ENCODE results near the gene DUT. TPM values are rescaled to one million over a fixed set of nuclear protein-coding genes. Genes with fewer than 3 reads are reported as not detected.

DUT gene
- total and polyA plus RNA-seq, 2 experiments from 2014 or later = 78.0 to 149 TPM

GRCh38 chr15:48330105-48330785 is 984 bp upstream of the DUT start:
- H3K9ac ChIP-seq = peak overlapping the region; percentile 96
- peak overlapping the region; percentile 84 for H2AFZ ChIP-seq
- in situ Hi-C loops (cut with MboI) = no loop called here
- WGBS, 2 experiments (ENCODE audit: low coverage in 1 of 2, low lambda C conversion rate in 2 of 2, missing lambda C conversion rate in 2 of 2) = 13 to 15% methylated on average over 11 of the region's 11 CpGs
- no peaks in the 10 kb centered on the region for H3K9me3 ChIP-seq (ENCODE audit: low read depth)
- no peaks in the 10 kb centered on the region for H3K9me2 ChIP-seq (ENCODE audit: insufficient read depth)
- peak overlapping the region; percentile 92 for H3K4me2 ChIP-seq (ENCODE audit: unreplicated experiment)
- H3K4me3 ChIP-seq = peak overlapping the region; percentile 91
- peaks cover 27% of the 10 kb centered on the region for H3K79me2 ChIP-seq (ENCODE audit: insufficient read depth)
- peaks cover 6% of the 10 kb centered on the region; the same call in 1 of the 2 replicates for H3F3A ChIP-seq (ENCODE audit: insufficient read depth)
- H3K4me1 ChIP-seq (ENCODE audit: insufficient read depth) = peaks cover 11% of the 10 kb centered on the region; the same call in 1 of the 2 replicates
- TF ChIP-seq EZH2phosphoT487 (IDR thresholded peaks at IDR 0.05; ENCODE audit: insufficient read depth, low read depth) (no peak), EZH2 (IDR thresholded peaks at IDR 0.05; ENCODE audit: insufficient read depth, poor library complexity, severe bottlenecking) (no peak)
- no peaks in the 10 kb centered on the region for H3K36me3 ChIP-seq (ENCODE audit: low read depth)
- H4K20me1 ChIP-seq (ENCODE audit: insufficient read depth) = no peaks in the 10 kb centered on the region
- peak; percentile 46 for DNase-seq
- peak overlapping the region; percentile 90 for H3K27ac ChIP-seq
- H3K27me3 ChIP-seq (replicated peaks; ENCODE audit: insufficient read depth) = no peaks in the 10 kb centered on the region

GRCh38 chr15:48331796-48332641 is 790 bp downstream of the DUT start:
- Histone ChIP-seq H3K36me3 (ENCODE audit: low read depth) (peaks cover 6% of the 10 kb centered on the region), H3K9me3 (ENCODE audit: low read depth) (no peaks in the 10 kb centered on the region), H2AFZ (peak overlapping the region; percentile 84; the same call in 1 of the 2 replicates), H4K20me1 (ENCODE audit: insufficient read depth) (no peaks in the 10 kb centered on the region), H3K27me3 (replicated peaks; ENCODE audit: insufficient read depth) (no peaks in the 10 kb centered on the region), H3K27ac (peak overlapping the region; percentile 90), H3K4me2 (ENCODE audit: unreplicated experiment) (peak overlapping the region; percentile 94), H3K9ac (peak overlapping the region; percentile 96), H3K9me2 (ENCODE audit: insufficient read depth) (no peaks in the 10 kb centered on the region), H3K79me2 (ENCODE audit: insufficient read depth) (peaks cover 27% of the 10 kb centered on the region), H3K4me1 (ENCODE audit: insufficient read depth) (peaks cover 11% of the 10 kb centered on the region; the same call in 1 of the 2 replicates), H3K4me3 (peak overlapping the region; percentile 91), H3F3A (ENCODE audit: insufficient read depth) (peaks cover 6% of the 10 kb centered on the region; the same call in 1 of the 2 replicates)
- WGBS, 2 experiments (ENCODE audit: low coverage in 1 of 2, low lambda C conversion rate in 2 of 2, missing lambda C conversion rate in 2 of 2) = 2% methylated on average over 45 to 57 of the region's 64 CpGs
- TF ChIP-seq EZH2 (IDR thresholded peaks at IDR 0.05; ENCODE audit: insufficient read depth, poor library complexity, severe bottlenecking) (no peak), EZH2phosphoT487 (IDR thresholded peaks at IDR 0.05; ENCODE audit: insufficient read depth, low read depth) (no peak)
- DNase-seq = peak; percentile 74
- in situ Hi-C loops (cut with MboI) = no loop called here

- Histone ChIP-seq H4K20me1 (ENCODE audit: insufficient read depth) (no peaks in the 10 kb centered on the region), H2AFZ (0 out of 2 replicates have a peak overlapping the region, but pooled peaks have one; percentile 40), H3F3A (ENCODE audit: insufficient read depth) (peaks cover 6% of the 10 kb centered on the region; the same call in 1 of the 2 replicates), H3K9me3 (ENCODE audit: low read depth) (no peaks in the 10 kb centered on the region), H3K4me1 (ENCODE audit: insufficient read depth) (peaks cover 11% of the 10 kb centered on the region; the same call in 1 of the 2 replicates), H3K27ac (no peak overlapping the region), H3K27me3 (replicated peaks; ENCODE audit: insufficient read depth) (no peaks in the 10 kb centered on the region), H3K9me2 (ENCODE audit: insufficient read depth) (no peaks in the 10 kb centered on the region), H3K4me2 (ENCODE audit: unreplicated experiment) (peak overlapping the region; percentile 94), H3K79me2 (ENCODE audit: insufficient read depth) (peaks cover 27% of the 10 kb centered on the region), H3K9ac (peak overlapping the region; percentile 96), H3K36me3 (ENCODE audit: low read depth) (peaks cover 6% of the 10 kb centered on the region), H3K4me3 (peak overlapping the region; percentile 91)
- in situ Hi-C loops (cut with MboI) = no loop called here
- no peak for DNase-seq
- no peak for TF ChIP-seq EZH2 (IDR thresholded peaks at IDR 0.05; ENCODE audit: insufficient read depth, poor library complexity, severe bottlenecking)
- no peak for TF ChIP-seq EZH2phosphoT487 (IDR thresholded peaks at IDR 0.05; ENCODE audit: insufficient read depth, low read depth)
- WGBS, 2 experiments (ENCODE audit: low coverage in 1 of 2, low lambda C conversion rate in 2 of 2, missing lambda C conversion rate in 2 of 2) = 39 to 48% methylated on average over 9 of the region's 9 CpGs
Measured at GRCh38 chr15:48332642-48333034, 1.4 kb downstream of the DUT start.

DNA sequence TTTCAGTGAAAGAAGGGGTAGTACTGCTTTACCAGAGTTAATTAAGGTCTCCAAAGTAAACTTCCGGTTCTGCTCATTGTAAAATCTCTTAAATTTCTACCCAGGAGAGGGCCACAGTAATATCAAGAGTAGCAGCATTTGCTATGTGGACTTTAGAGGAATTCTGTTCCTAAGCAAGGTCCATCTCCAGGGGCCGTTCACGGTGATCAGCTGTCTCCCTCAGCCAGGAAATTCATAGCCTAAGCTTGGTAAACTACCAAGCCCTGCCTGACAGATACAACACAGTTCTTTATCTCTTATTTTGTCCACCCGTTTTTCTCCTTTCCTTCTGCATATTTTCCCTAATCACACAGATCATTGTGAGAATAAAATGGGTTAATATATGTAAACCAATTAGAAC is 2.3 kb downstream of the DUT start:
- peak overlapping the region; percentile 96; the same call in 1 of the 2 replicates for H3K9ac ChIP-seq
- WGBS, 2 experiments (ENCODE audit: low coverage in 1 of 2, low lambda C conversion rate in 2 of 2, missing lambda C conversion rate in 2 of 2) = 37 to 44% methylated on average over 4 of the region's 4 CpGs
- peak overlapping the region; percentile 91 for H3K4me3 ChIP-seq
- peaks cover 6% of the 10 kb centered on the region; the same call in 1 of the 2 replicates for H3F3A ChIP-seq (ENCODE audit: insufficient read depth)
- H3K9me2 ChIP-seq (ENCODE audit: insufficient read depth) = no peaks in the 10 kb centered on the region
- H3K27ac ChIP-seq = no peak overlapping the region
- peak overlapping the region; percentile 94 for H3K4me2 ChIP-seq (ENCODE audit: unreplicated experiment)
- peaks cover 11% of the 10 kb centered on the region; the same call in 1 of the 2 replicates for H3K4me1 ChIP-seq (ENCODE audit: insufficient read depth)
- TF ChIP-seq EZH2phosphoT487 (IDR thresholded peaks at IDR 0.05; ENCODE audit: insufficient read depth, low read depth) = no peak
- TF ChIP-seq EZH2 (IDR thresholded peaks at IDR 0.05; ENCODE audit: insufficient read depth, poor library complexity, severe bottlenecking) = no peak
- no peaks in the 10 kb centered on the region for H4K20me1 ChIP-seq (ENCODE audit: insufficient read depth)
- peaks cover 27% of the 10 kb centered on the region for H3K79me2 ChIP-seq (ENCODE audit: insufficient read depth)
- H3K27me3 ChIP-seq (replicated peaks; ENCODE audit: insufficient read depth) = no peaks in the 10 kb centered on the region
- no peak for DNase-seq
- H3K9me3 ChIP-seq (ENCODE audit: low read depth) = no peaks in the 10 kb centered on the region
- H2AFZ ChIP-seq = no peak overlapping the region
- in situ Hi-C loops (cut with MboI) = no loop called here
- H3K36me3 ChIP-seq (ENCODE audit: low read depth) = peaks cover 6% of the 10 kb centered on the region
